CD4-positive, alpha-beta T cell treated with Interleukin-6 for 4 hours (primary cell): ENCODE measurements around the gene CLEC4G.
"Not testable (repeated sequence)": the region's sequence is repeated elsewhere in the genome, so short reads cannot be mapped to it uniquely, and the experiment has no call there.

Experiments used
- DNase-seq: peaks from one replicate; pipeline ENCODE4 v3.0.0-alpha.2; 2020; ENCODE audit warnings: mixed read lengths

Gene CLEC4G

DNA sequence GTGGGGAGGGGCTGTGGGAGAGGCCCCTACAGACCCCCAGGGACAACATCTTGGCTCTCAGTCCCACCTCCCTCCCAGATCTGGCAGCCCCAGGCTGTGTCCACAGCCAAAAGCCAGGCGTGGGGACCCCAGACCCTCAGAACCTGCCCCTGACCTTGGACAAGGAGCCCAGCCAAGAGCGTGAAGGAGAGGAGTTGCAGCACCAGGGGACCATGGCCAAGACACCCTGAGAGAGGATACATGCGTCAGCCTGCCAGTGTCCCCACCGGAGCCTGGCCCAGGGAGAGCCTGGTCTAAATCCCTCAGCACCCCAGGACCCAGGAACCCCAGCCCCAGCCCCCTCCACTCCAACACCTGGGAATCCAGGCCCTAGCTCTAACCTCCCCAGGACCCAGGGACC lies 14.4 kb upstream of the CLEC4G start:
- not testable (repeated sequence) for DNase-seq

DNA sequence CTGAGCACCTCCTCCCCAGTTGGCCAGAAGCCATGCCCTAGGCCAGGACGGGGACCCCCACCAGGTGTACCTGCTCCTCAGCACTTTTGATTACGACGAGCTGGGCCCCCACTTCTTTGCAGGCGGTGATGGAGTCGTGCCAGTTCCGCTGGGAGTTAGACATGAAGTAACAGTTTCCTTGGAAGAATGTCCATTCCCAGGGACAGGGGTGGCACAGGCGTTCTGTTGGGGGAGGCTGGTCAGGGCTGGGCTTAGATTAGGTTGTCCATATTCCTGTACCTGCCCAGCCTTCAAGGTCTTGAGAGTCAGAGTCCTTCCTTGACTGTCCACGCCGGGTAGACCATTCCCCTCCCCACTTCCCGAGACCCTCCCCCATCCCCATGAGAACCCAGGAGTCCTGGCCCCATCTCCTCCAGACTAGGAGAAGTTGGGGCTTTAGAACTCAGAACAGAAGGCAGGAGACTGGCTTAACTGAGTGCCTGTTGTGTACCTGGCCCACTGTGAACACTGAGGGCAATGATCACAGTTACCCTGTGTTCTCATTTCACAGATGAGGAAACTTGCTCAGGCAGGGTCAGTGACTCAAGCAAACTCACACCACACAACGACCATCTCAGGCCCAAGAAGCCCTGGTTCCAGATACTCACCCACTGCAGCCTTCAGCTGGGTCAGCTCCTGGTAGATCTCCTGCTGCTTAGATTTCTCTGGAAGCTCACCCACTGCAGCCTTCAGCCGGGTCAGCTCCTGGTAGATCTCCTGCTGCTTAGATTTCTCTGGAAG lies 13.2 kb upstream of the CLEC4G start:
- no peak for DNase-seq

DNA sequence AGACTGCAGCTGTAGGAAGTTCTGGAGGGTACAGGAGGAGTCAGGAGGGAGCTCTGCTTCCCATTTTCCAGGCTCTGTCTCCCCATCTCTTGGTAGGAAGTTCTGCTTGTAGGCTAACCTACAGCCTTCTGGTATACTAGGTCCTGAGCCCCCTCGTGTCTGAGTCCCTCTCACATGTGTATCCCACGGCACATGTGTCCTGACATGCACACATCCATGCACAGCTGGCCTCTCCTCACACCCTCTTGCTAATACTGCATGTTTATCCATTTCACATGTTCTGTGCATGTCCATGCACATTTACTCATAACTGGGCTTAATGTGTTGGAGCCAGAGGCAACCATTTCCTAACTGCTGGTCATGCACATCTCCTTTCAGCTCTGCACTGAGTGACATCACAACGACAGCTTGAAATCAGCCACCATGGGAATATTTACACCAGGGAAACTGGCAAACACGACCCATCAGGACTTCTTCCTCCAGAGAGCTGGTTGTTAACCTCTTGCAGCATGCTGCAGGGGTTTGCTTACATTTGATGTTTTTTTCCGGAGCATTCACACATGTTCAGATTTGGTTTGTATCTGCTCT lies 12.4 kb upstream of the CLEC4G start:
- no peak for DNase-seq

DNA sequence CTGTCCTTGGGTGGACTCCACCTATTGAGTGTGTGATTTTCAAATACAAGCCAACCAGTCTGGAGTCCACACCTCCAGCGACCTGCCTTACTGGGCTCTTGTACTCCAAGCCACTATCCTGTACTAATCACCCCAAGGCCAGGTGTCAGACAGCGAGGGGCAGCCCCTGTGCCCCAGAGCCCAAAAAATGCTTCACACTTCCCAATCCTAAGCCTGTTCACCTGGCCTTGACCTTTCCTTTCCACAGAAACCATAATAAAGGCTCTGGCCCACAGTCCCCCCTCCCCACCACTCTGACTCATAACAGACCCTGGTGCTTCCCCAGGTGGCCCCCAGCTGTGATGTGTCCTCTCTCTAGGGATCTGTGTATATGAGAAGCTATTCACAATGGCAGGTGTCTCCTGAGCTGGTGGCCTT lies 11.5 kb upstream of the CLEC4G start:
- DNase-seq: no peak

DNA sequence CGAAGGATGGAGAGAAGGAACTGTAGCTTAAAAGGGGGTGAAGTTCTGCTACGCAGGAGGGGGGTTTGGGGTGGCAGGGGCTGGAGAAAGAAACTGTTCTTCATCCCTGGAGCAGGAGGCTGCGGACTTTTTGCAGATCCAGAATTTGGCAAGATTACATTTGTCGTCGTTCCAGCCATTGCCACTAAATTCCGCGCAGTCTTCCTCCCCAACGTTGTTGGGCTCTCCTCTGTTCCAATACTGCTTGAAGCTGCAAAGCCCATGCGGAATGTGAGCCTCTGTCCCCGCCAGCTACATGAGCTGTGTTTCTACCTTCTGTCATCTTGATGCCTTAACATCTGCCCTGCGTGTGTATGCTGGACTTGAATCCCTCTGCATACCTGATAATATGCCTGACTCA lies 11.1 kb upstream of the CLEC4G start:
- no peak for DNase-seq

DNA sequence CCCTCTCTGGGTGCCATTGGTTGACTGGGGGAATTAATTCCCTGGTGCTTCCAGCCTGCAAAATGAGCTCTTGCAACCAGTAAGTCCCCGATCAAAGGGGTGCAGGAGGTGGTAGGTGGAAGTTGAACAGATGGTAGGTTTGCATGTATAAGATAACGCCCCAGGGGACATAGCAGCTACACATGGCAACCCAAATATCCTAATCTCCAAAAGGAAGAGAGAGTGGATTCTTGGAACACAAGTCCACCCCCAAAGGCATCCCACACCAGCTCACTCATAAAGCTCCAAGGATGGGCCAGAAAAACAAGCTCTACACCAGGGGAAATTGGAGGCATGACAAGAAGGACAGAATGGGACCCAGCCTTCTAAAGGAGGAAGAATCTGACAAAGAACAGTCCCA lies 10.7 kb upstream of the CLEC4G start:
- no peak for DNase-seq

DNA sequence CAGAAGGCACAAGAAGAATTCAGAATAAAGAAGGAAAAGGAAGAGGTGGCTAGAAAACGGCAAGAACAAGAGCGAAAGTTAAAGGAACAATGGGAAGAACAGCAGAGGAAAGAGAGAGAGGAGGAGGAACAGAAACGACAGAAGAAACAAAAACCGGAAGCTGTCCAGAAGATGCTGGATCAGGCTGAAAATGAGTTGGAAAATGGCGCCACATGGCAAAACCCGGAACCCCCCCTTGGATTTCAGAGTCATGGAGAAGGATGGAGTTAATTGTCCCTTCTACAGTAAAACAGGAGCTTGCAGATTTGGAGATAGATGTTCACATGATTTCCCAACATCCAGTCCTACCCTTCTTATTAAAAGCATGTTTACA lies 8.8 kb upstream of the CLEC4G start:
- DNase-seq: no peak

DNA sequence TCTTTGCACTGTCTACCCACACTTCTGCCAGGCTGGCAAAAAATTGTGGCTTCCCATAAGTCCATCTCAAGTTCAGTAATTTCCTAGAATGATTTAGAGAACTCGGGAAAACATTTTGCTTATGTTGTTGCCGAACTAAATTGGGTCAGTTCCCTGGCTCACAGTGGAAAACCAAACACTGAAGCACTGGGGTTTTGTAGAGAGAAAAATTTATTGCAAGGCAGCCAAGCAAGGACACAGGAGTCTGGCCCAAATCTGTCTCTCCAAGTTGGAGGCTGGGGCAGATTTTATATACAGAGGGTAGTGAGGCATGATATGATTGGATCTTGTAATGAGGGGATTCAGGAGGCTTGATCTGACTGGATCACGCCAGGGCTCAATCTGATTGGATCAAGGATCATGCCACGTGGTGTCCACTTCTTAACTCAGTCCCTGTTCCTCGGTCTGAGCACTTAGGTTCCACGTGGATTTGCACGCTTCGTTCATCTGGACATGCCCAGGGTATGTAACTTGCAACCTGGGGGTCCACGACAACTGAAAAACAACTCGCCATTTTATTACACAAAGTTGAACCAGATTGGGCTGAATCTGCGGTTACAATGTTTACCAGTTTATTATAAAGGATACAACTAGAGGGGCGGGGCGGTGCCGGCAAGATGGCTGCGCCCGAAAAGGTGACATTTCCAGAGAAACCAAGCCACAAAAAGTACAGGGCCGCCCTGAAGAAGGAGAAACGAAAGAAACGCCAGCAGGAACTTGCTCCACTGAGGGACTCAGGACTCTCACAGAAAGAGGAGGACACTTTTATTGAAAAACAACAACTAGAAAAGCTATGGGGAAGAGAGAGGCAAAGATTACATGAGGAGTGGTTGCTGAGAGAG lies 8.1 kb upstream of the CLEC4G start:
- no peak for DNase-seq

DNA sequence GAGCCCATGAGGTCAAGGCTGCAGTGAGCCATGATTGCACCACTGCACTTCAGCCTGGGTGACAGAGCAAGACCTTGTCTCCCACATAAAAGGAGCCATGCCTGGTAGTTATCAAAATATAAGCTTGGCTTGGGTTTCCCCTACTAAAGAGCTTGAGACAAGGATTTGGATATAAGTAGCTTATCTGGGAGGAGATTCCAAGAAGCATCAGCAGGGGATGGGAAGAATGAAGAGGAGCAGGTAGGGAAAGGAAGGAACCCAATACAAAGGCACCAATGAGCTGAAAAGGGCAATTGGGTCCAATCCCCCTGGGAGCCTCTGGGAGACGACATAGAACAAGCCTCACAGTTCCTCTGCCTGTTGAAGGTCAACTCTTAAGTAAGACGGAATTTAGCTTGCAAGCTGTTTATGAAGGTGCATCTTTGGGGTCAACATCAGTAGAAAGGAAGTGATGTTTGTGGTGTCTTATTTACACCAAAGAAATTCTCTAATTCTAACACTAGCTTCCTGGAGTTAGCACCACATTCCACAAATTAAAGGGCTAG lies 7.4 kb upstream of the CLEC4G start:
- no peak for DNase-seq

DNA sequence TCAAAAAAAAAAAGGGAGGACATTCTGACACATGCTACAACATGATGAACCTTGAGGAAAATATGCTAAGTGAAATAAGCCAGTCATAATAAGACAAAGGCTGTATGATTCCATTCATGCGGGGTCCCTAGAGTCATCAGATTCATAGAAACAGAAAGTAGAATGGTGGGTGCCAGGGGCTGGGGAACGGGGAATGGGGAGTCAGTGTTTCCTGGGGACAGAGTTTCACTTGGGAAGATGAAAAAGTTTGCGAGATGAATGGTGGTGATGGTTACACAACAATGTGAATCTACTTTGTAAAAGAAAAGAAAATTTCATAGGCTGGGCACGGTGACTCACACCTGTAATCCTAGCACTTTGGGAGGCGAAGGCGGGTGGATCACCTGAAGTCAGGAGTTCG lies 6.1 kb upstream of the CLEC4G start:
- DNase-seq: no peak

DNA sequence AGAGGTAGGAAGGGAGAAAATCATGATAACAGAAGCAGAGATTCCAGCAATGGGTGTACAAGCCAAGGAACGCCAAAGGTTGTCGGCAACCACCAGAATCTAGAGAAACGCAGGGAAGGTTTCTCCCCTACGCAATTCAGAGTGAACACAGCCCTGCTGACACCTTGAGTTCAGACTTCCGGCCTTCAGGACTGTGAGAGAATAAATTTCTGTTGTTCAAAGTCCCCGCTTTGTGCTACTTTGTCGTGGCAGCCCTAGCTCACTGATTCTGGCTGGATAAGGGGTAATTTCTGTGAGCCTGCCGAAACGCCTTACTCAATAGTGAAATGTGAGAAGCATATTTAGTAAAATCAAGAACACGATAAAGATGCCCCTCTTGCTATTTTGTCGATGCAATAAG lies 5.3 kb upstream of the CLEC4G start:
- no peak for DNase-seq

DNA sequence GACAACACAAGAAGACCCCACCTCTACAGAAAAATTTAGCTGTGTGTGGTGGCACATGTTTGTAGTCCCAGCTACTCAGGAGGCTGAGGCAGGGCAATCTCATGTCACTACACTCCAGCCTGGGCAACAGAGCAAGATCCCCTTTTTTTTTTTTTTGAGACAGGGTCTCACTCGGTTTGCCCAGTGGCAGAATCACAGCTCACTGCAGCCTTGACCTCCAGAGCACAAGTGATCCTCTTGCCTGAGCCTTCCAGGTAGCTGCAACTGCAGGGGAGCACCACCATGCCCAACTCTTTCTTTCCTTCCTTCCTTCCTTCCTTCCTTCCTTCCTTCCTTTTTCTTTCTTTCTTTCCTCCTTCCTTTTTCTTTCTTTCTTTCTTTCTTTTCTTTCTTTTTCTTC lies 4.2 kb upstream of the CLEC4G start:
- DNase-seq: no peak

DNA sequence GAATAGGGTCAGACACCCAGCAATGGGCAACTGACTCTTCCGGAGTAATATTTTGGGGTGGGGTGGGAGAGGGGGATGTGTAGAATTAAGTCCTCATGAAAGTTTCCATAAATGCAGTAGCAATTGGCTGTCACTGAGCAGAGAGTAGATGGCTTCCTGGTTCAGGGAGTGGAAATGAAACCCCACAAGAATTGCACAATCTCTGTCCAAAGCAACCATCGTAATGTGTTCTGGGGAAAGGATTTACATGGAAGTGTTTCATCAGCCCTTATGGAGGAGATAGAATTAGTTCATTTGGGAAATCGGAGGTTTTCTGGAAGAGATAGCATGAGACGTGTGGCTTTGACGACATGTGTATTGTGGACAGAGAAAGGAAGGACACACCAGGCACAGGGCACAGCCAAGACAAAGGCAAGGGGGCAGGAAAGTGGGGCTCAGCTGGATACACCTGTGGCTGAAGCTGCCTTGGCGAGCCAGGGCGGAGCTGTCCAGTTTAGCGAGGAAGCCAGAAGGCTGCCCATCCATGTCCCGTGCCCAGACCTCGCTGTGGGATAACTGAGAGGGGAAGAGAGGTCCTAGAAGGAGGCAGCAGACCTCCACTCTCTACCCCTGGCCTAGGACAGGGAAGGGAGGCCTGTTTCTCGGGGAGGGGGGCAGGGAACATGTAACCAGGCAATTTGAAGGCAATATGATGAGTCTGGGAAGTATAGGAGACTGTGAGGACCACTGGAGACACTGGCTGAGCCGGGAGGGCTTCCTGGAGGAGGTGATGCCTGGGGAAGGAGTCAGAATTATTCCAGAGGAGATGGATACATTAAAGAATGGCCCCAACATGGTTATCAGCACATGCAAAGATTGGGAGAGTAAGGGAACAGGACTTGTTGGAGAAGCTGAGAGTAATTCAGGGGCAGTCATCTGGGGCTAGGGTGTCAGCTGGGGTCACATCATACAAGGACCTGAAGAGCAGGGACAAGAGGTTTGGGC lies 2.6 kb upstream of the CLEC4G start:
- DNase-seq: no peak

DNA sequence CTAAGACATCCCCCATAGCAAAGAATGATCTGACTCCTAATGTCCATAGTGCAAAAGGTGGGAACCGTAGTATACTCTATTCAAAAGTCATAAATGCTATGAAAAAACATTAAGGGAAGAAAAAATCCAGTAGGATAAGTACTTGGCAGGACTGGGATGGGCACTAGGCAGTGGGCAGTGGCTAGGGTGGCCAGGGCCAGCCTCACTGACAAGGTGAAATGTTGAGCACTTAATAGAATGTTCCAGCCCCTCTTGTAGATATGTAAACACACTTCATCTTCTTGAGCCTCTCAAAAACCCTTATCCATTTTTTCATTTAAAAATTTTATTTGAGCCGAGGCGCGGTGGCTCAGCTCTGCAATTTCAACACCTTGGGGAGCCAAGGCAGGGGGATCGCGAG lies 1.5 kb upstream of the CLEC4G start:
- no peak for DNase-seq

DNA sequence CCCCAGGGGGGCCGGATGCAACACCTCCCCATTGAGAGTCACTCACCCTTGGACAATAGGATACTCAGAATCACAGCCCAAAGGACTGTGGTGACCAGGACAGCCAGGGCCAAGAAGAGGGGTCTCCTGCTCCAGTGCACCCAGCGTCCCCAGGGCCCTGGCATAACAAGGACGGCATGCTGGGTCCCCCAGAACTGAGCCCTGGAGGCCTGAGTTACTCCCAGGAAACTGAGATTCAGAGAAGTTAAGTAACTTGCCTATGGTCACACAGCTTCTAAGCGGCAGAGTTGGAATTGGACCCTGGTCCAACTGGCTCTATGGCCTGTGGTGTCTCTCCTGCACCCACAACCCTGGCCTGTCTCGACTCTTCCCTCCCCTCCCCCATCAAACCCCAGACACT lies 295 bp downstream of the CLEC4G start:
- DNase-seq: no peak

DNA sequence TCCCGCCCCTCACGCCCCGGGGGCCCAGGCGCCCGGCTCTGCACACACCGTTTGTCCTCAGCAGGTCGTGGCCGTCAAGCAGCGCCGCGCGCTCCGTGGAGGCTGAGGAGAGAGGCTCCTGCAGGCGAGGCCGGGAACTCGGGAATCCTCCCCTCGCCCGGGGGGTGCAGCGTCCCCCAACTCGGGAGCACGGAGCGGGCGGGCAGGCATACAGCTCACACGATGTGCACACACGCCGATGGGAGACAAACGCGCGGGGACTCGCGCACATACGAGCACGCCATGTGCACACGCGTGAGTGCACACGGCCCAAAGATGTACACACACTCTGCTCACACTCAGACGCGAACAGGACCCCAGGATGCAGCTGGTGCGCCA lies 703 bp downstream of the CLEC4G start:
- DNase-seq: no peak

DNA sequence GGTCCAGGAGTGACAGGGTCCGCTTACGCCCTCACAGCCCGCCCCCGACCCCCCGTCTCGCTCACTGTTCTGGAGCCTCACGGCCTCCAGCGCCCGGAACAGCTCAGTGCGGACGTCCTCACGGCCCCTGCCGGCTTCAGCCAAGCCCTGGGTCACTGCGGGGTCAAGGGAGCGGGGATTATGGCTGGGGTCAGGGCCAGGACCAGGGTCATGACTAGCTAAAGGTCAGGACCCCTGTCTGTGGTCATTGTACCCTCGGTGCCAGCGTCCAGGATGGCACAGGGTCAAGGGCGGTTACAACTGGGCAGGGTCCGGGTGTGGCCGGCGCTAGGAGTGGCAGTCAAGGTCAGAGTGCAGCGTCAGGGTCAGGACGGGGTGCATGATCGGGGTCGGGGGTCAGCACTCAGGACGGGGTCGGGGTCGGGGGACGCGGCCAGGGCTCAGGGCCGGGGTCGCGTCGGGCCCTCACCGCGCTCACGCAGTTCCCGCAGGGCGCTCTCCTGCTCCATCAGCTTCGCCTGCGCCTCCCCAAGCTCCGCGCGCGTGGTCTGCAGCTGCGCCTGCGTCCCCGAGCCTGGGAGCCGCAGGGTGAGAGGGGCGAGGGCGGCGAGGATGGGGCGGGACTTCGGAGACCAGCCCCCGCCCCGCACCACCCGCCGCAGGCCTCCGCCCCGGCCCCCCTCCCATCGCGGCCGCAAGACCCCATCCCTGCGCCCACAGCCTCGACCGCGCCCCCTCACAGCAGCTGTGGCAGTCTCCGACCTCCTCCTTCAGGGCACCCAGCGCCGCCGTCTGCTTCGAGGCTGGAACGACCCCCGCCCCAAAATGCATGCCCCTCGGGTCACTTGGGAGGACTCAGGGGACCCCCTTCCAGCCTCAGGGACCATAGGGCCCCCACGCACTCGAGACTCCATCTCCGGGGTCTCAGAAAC lies 1.4 kb downstream of the CLEC4G start:
- DNase-seq: no peak

DNA sequence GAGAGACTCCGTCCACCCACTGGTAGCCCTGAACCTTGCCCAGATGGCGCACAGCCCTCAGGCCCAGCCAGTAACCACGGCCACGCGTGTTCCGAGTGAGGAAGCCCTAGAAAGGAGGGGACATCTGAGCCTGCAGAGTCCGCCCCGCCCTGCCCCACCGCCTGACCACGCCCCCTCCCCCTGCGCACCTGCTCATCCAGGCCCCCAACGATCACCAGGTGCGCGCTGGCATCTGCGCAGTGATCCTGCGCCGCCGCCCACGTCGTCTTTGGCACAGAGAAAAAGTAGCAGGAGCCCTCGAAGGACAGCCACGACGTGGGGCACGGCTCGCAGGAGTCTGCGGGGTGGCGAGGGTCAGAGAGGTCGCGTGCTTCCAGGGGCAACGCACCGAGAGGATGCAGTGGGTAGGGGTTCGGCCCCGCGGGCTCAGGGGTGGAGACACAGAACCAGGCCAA lies 2.1 kb downstream of the CLEC4G start:
- peak; percentile 37 for DNase-seq

DNA sequence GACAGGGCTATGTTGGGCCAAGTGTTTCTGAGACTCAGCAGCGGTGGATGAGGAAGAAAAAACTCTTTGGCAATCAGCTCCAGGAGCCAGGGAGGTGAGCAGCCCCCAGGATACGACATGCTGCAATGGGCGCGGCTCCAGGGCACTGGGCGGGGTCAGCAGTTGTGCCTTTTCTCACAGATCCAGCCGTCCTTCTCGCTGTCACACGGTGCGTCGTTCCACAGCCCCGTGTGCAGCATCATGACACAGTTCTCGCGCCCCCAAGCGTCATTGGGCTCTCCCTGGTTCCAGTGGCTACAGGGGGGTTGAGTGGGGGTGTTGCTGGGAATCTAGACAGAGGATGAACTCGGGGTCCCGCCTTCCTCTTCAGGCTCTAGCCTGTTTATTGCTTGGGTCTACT lies 2.7 kb downstream of the CLEC4G start:
- DNase-seq: peak; percentile 26

DNA sequence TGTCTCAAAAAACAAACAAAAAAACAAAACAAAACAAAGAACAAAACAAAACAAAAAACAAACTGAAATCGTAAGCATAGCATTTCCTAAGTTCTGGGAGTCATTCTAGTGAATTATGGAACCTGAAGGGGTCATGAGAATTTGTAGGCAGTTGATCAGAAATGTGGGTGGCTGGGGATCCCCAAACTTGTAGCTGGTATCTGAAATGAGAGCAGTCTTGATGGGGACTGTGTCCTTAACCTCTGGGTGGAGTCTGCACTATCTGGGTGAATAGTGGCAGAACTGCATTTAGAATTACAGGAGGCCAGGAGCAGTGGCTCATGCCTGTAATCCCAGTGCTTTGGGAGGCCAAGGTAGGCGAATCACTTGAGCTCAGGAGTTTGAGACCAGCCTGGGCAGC lies 6.1 kb downstream of the CLEC4G start:
- DNase-seq: no peak

DNA sequence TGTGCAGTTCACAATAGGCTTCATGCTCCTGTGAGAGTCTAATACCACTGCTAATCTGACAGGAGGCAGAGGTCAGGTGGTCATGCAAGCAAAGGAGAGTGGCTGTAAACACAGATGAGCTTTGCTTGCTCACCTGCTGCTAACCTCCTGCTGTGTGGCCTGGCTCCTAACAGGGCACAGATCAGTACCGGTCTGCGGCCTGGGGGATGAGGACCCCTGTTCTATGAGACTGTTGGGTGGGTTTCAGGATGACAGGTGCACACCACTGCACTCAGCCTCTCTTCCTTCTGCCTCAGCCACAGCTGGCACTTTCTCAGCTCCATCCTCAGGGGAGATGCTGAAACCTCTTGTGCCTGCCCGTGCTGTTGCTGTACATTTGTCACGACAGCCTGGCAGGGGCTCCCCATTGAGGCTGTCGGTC lies 9.7 kb downstream of the CLEC4G start:
- no peak for DNase-seq
